Stimulated activated CD4-positive, alpha-beta T cell treated with anti-CD3 and anti-CD28 coated beads, Interleukin-4, amount 100 ng/mL, for 1 hour (primary cell): ENCODE measurements around the gene SULT1A1.
"Not testable (repeated sequence)": the region's sequence is repeated elsewhere in the genome, so short reads cannot be mapped to it uniquely, and the experiment has no call there.

ENCODE experiments used
- DNase-seq: peaks from one replicate; pipeline ENCODE4 v3.0.0-alpha.2; 2020

SULT1A1 gene

GRCh38 chr16:28589930-28590329 is 19.9 kb downstream of the SULT1A1 start:
- DNase-seq: no peak

DNA sequence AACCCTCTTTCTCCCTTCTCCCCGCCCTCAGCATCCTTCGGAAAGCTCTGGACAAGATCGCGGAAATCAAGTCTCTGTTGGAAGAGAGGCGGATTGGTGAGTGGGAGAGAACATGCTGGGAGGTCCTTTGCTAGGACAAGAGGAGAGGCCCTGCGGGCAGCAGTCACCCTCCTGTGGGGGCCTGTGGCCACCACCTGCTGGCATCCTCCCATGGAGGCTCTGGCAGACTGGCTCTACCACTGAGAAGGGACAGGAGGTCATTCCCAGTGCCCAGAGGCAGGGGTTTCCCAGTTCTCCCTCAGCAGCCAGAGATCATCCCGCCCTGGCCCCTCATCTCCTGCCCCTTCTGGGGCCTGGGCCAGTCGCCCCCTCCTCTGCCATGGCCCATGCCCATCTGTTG is 20.8 kb downstream of the SULT1A1 start:
- DNase-seq: no peak

- DNase-seq: no peak
Measured at GRCh38 chr16:28587386-28587785, 22.5 kb downstream of the SULT1A1 start.

- no peak for DNase-seq
Measured at GRCh38 chr16:28586466-28586865, 23.4 kb downstream of the SULT1A1 start.

DNA sequence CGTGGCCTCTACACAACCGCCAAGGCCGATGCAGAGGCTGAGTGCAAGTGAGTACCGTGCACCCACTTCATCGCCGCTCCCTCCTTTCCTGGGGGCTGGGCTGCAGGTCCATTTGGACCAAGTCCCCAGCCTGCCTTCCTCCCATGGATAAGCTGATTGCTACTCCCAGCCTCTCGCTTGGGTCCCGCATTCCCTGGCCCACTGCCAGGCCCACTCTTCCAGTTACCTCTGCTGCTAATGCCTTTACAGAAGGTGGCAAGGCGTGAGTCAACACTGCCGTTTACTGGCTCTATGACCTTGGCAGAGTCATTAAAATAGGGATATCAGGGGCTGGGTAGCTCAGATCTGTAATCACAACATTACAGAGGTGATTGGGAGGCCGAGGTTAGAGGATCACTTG is 24.2 kb downstream of the SULT1A1 start:
- no peak for DNase-seq

GRCh38 chr16:28580726-28581315 is 29.0 kb downstream of the SULT1A1 start:
- no peak for DNase-seq

DNA sequence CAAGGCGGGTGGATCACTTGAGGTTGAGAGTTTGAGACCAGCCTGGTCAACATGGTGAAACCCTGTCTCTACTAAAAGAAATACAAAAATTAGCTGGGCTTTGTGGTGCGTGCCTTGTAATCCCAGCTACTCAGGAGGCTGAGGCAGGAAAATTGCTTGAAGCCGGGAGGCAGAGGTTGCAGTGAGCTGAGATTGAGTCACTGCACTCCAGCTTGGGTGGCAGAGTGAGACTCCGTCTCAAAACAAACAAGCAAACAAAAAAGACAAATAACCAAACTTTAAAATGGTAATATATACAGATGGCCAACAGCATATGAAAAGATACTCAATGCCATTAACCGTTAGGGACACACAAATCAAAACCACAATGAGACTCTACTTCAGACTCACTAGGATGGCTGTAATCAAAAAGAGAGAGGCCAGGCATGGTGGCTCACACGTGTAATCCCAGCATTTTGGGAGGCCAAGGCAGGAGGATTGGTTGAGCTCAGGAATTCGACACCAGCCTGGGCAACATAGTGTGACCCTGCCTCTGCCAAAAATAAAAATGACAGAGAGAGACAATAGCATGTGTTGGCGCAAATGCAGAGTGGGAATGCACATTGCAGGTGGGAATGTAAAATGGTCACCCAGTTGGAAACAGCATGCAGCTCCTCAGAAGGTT is 34.3 kb downstream of the SULT1A1 start:
- no peak for DNase-seq

GRCh38 chr16:28574925-28575324 is 34.9 kb downstream of the SULT1A1 start:
- DNase-seq: no peak

GRCh38 chr16:28573738-28574718 is 35.8 kb downstream of the SULT1A1 start:
- DNase-seq: no peak

GRCh38 chr16:28572696-28573510 is 36.9 kb downstream of the SULT1A1 start:
- DNase-seq: no peak

DNA sequence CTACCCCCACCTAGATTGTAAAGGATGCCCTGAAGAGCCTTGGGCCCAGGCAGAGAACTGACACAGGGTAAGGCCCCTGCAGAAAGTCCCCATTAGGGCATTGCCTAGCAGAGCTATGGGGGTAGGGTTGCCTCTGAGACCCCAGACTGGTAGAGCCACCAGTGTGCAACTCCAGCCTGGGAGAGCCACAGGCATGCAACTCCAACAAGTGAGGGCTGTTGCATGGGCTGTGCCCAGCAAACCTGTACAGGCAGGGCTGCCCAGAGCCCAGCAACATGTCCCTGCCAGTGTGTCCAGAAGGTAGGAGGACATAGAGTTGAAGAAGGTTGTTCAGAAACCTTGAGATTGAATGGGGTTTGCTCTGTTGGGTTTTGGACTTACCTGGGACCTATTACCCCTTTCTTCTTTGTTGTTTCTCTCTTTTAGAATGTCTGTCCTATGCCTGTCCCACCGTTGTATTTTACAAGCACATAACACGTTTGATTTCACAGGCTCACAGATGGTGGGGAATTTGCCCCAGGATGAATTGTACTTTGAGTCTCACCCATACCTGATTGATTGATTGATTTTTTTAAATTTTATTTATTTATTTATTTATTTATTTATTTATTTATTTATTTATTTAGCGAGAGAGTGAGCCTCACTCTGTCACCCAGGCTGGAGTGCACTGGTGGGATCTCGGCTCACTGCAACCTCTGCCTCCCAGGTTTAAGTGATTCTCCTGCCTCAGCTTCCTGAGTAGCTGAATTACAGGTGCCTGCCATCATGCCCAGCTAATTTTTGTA is 39.7 kb downstream of the SULT1A1 start:
- DNase-seq: no peak

DNA sequence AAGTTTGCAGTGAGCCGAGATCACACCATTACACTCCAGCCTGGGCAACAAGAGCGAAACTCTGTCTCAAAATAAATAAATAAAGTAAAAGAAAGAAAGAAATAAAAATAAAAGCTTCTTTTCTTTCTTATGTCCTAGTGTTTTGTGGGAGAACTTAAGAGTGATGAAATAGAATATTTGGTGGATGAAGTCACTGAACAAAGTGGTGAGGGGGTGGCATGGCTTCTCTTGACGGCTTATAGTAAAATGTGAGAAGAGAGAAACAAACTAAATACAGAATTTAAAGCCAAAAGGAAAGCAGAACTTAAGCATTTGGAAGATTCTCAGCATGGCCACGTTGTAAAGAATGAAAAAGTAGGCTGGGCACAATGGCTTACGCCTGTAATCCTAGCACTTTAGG is 40.8 kb downstream of the SULT1A1 start:
- DNase-seq: no peak

- DNase-seq: no peak
Measured at GRCh38 chr16:28567292-28567691, 42.6 kb downstream of the SULT1A1 start.

GRCh38 chr16:28566233-28566925 is 43.5 kb downstream of the SULT1A1 start:
- DNase-seq: not testable (repeated sequence)

GRCh38 chr16:28563218-28563617 is 46.6 kb downstream of the SULT1A1 start:
- no peak for DNase-seq

DNA sequence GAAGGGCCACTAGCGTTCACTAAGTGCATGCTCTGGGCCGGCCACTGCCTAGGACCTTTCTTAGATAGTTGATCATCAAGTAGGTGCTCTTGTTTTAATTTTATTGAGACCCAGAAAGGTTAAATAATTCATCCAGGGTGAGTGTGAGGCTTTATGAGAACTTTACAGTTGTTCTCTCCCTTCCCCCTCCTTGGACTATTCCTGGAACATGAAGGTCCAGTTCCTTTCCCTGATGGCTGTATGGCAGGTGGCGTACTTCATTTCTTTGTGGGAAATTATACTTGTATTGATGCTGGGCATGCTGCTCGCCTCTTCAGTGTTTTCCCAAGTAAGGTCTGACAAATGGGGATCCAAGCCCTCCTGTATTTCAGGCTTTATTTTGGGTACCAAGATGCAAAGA is 47.6 kb downstream of the SULT1A1 start:
- no peak for DNase-seq

- DNase-seq: no peak
Measured at GRCh38 chr16:28561557-28562187, 48.2 kb downstream of the SULT1A1 start.

GRCh38 chr16:28558456-28558855 is 51.4 kb downstream of the SULT1A1 start:
- DNase-seq: no peak

DNA sequence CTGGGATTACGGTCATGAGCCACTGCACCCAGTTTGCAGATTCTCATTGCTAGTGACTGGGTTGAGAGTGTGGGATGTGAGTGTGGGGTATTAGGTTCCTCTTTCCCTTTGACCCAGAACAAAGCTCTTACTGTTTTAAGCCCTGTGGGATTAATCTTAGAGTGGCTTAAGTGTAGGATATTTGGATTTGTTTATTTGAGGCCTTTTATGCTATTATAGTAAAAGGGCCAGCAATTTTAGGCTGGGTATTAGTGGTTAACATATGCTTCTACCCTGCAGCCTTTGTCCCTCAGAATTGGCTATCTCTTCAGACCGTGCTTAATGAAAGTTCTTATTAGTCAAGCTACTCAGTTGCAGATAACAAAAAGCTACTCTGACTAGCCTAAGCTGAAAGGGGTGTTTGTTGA is 52.9 kb downstream of the SULT1A1 start:
- DNase-seq: no peak

DNA sequence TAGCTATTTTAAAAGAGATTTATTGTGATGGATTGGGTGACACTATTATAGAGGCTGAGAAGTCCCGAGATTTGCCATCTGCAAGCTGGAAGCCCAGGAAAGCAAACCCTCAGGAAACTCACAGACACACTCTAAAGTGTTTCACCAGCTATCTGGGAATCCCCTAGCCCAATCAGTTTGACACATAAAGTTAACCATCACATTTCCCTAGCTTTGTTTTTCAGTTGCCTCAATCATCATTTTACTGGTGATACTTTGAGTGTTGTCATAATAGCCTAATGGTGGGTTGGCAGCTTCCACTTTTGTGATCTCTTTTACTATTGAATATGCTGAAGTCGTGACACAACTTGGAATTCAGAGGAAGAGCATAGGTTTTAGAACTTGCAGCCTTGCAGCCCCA is 54.3 kb downstream of the SULT1A1 start:
- no peak for DNase-seq
